GM23338 (cell line): ENCODE data around the gene ANO6. TPM values are rescaled to one million over a fixed set of nuclear protein-coding genes. Genes with fewer than 3 reads are reported as not detected.

Experiments
- ATAC-seq: fragments of 200-7000 bp; cut with Tn5 transposase; 3 replicates; pipeline ENCODE4 v1.9.1; 2020
- DNase-seq: peaks from one replicate; pipeline ENCODE4 v3.0.0-alpha.2; 2015; ENCODE audit warnings: low spot score
- H2AFZ ChIP-seq: fragments of 200-600 bp; sonication (generic); 2 replicates; pipeline ENCODE4 v1.8.0; 2016; ENCODE audit warnings: antibody characterized with exemption, mild to moderate bottlenecking, moderate library complexity
- H3F3A ChIP-seq: fragments of 200-600 bp; sonication (generic); replicated peaks from 2 replicates; pipeline ENCODE4 v1.8.0; 2017; ENCODE audit warnings: antibody characterized with exemption, mixed run types, low read depth
- H3K27ac ChIP-seq: fragments of 200-600 bp; sonication (generic); 2 replicates; pipeline ENCODE4 v1.6.1; 2016; ENCODE audit warnings: low read depth
- H3K27me3 ChIP-seq: fragments of 200-600 bp; sonication (generic); 2 replicates; pipeline ENCODE4 v1.8.0; 2016; ENCODE audit warnings: mild to moderate bottlenecking, mixed run types, moderate library complexity; ENCODE audit not compliant: insufficient read depth
- H3K36me3 ChIP-seq: fragments of 200-600 bp; sonication (generic); 2 replicates; pipeline ENCODE4 v1.8.0; 2016; ENCODE audit warnings: mild to moderate bottlenecking; ENCODE audit not compliant: insufficient read depth
- H3K4me1 ChIP-seq: fragments of 200-600 bp; sonication (generic); 2 replicates; pipeline ENCODE4 v1.8.0; 2016; ENCODE audit warnings: mild to moderate bottlenecking, moderate library complexity; ENCODE audit not compliant: insufficient read depth
- H3K4me2 ChIP-seq: fragments of 200-600 bp; sonication (generic); 2 replicates; pipeline ENCODE4 v1.7.1; 2017; ENCODE audit warnings: mixed run types
- H3K4me3 ChIP-seq: fragments of 200-600 bp; sonication (generic); 2 replicates; pipeline ENCODE4 v1.6.1; 2016; ENCODE audit warnings: mixed run types
- H3K79me2 ChIP-seq: fragments of 200-600 bp; sonication (generic); replicated peaks from 2 replicates; pipeline ENCODE4 v1.8.0; 2017; ENCODE audit warnings: mild to moderate bottlenecking; ENCODE audit not compliant: insufficient read depth
- H3K9me2 ChIP-seq: fragments of 200-600 bp; sonication (generic); 2 replicates; pipeline ENCODE4 v1.8.0; 2017; ENCODE audit not compliant: insufficient read depth
- H4K20me1 ChIP-seq: fragments of 200-600 bp; sonication (generic); replicated peaks from 2 replicates; pipeline ENCODE4 v1.8.0; 2017; ENCODE audit warnings: mild to moderate bottlenecking; ENCODE audit not compliant: insufficient read depth
- H3K27ac Mint-ChIP-seq: 2 replicates; pipeline ENCODE4 v1.8.0; 2020; ENCODE audit warnings: inconsistent platforms, mild to moderate bottlenecking, moderate library complexity, mixed read lengths
- H3K27me3 Mint-ChIP-seq: 3 replicates; pipeline ENCODE4 v1.8.0; 2022; ENCODE audit warnings: low read depth, mild to moderate bottlenecking, moderate library complexity, mixed read lengths, inconsistent platforms; ENCODE audit not compliant: insufficient read depth, poor library complexity
- H3K36me3 Mint-ChIP-seq: 3 replicates; pipeline ENCODE4 v1.8.0; 2021; ENCODE audit warnings: low read depth, mild to moderate bottlenecking, inconsistent platforms, moderate library complexity, mixed read lengths
- H3K4me1 Mint-ChIP-seq: 3 replicates; pipeline ENCODE4 v1.8.0; 2020; ENCODE audit warnings: mild to moderate bottlenecking, inconsistent platforms, mixed read lengths
- H3K4me3 Mint-ChIP-seq: 3 replicates; pipeline ENCODE4 v1.8.0; 2021; ENCODE audit warnings: moderate library complexity, mild to moderate bottlenecking, inconsistent platforms, mixed read lengths
- H3K9me3 Mint-ChIP-seq: 3 replicates; pipeline ENCODE4 v1.8.0; 2020; ENCODE audit warnings: moderate library complexity, mild to moderate bottlenecking, inconsistent platforms, mixed read lengths
- CREB1 ChIP-seq: fragments of 250-450 bp; sonication (Bioruptor Pico); IDR thresholded peaks from 2 replicates; pipeline ENCODE4 v1.5.0; 2020; ENCODE audit warnings: low read depth, mild to moderate bottlenecking, moderate library complexity
- ETS1 ChIP-seq: IDR thresholded peaks from 2 replicates; pipeline ENCODE4 v1.6.1; 2016; ENCODE audit warnings: antibody characterized with exemption
- EZH2 ChIP-seq: fragments of 200-600 bp; sonication (generic); IDR thresholded peaks from one replicate; pipeline ENCODE4 v1.8.0; 2017; ENCODE audit warnings: antibody characterized with exemption, mild to moderate bottlenecking, low read depth; ENCODE audit not compliant: unreplicated experiment
- EZH2phosphoT487 ChIP-seq: fragments of 200-600 bp; sonication (generic); IDR thresholded peaks from one replicate; pipeline ENCODE4 v1.8.1; 2018; ENCODE audit warnings: antibody characterized with exemption; ENCODE audit not compliant: unreplicated experiment
- JUNB ChIP-seq: IDR thresholded peaks from one replicate; pipeline ENCODE4 v1.6.1; 2016; ENCODE audit warnings: antibody characterized with exemption; ENCODE audit not compliant: unreplicated experiment
- NANOG ChIP-seq: IDR thresholded peaks from 2 replicates; pipeline ENCODE4 v1.6.1; 2016; ENCODE audit warnings: antibody characterized with exemption, borderline replicate concordance
- POLR2AphosphoS5 ChIP-seq: IDR thresholded peaks from 2 replicates; pipeline ENCODE4 v1.6.1; 2016; ENCODE audit warnings: antibody characterized with exemption, low read depth
- REST ChIP-seq: IDR thresholded peaks from one replicate; pipeline ENCODE4 v1.6.1; 2018; ENCODE audit warnings: antibody characterized with exemption; ENCODE audit not compliant: unreplicated experiment
- STAT1 ChIP-seq: IDR thresholded peaks from one replicate; pipeline ENCODE4 v1.6.1; 2016; ENCODE audit warnings: antibody characterized with exemption; ENCODE audit not compliant: unreplicated experiment
- ZNF114 ChIP-seq: fragments of 250-450 bp; sonication (Bioruptor Pico); IDR thresholded peaks from 2 replicates; pipeline ENCODE4 v1.5.0; 2020; ENCODE audit warnings: mild to moderate bottlenecking, moderate library complexity
- ZNF331 ChIP-seq: fragments of 250-450 bp; sonication (Bioruptor Pico); IDR thresholded peaks from 2 replicates; pipeline ENCODE4 v1.5.0; 2020; ENCODE audit warnings: low read depth, mild to moderate bottlenecking, moderate library complexity
- polyA plus RNA-seq: library from polyadenylated mRNA; unstranded; fragments of >200 nt; fragmentation: Nextera tagmentation; extraction: Ambion mirVana; gene quantifications from 2 replicates; pipeline ENCODE4 v1.2.1, GENCODE V29; 2016
- total RNA-seq: library from RNA; depleted of rRNA; stranded (reverse); fragments of >200 nt; shearing (Covaris generic); gene quantifications from 2 replicates; pipeline ENCODE4 v1.2.3, GENCODE V29; 2014

Gene ANO6
- total and polyA plus RNA-seq, 2 experiments from 2014 or later: 21.1 to 48.9 TPM

- TF ChIP-seq REST (no peak), EZH2 (no peak), STAT1 (no peak), JUNB (no peak)
Measured at GRCh38 chr12:45208604-45209487, 7.0 kb upstream of the ANO6 start (continued).

- Mint-ChIP-seq H3K36me3 (no peaks in the 10 kb centered on the region), H3K27ac (no peak overlapping the region), H3K4me1 (peaks cover 9% of the 10 kb centered on the region), H3K27me3 (no peaks in the 10 kb centered on the region), H3K9me3 (no peaks in the 10 kb centered on the region), H3K4me3 (no peak overlapping the region)
- no peak overlapping the region for H2AFZ ChIP-seq
- peaks cover 14% of the 10 kb centered on the region for H3K79me2 ChIP-seq
- H3K36me3 ChIP-seq: no peaks in the 10 kb centered on the region
- H3K4me1 ChIP-seq: no peaks in the 10 kb centered on the region
- H3K4me2 ChIP-seq: no peak overlapping the region
- no peak for ATAC-seq
- DNase-seq: no peak
- H3K4me3 ChIP-seq: no peak overlapping the region
- no peaks in the 10 kb centered on the region for H3F3A ChIP-seq
- TF ChIP-seq ZNF331: no peak
- no peak for TF ChIP-seq CREB1 (CRISPR knock-in tag)
- TF ChIP-seq EZH2phosphoT487: no peak
- TF ChIP-seq REST: no peak
- no peak for TF ChIP-seq EZH2
- TF ChIP-seq ZNF114 (CRISPR knock-in tag): no peak
- TF ChIP-seq ETS1: no peak
- no peak for TF ChIP-seq POLR2AphosphoS5
- TF ChIP-seq NANOG: no peak
- H3K9me2 ChIP-seq: 0 out of 2 replicates have a peak, but pooled peaks cover 2% of the 10 kb centered on the region
- no peaks in the 10 kb centered on the region for H3K27me3 ChIP-seq
- no peak overlapping the region for H3K27ac ChIP-seq
- H4K20me1 ChIP-seq: no peaks in the 10 kb centered on the region
Measured at GRCh38 chr12:45209784-45210183, 6.1 kb upstream of the ANO6 start.
